ENCODE measurements around the gene DNER.

Gene DNER

GRCh38 chr2:229672021-229672420 lies 42.3 kb downstream of the DNER start:
- no peak for DNase-seq (ENCODE audit: low read depth in 2 of 2)

- DNase-seq (ENCODE audit: low read depth in 2 of 2), result no peak
Observed at GRCh38 chr2:229669841-229670240, 44.5 kb downstream of the DNER start.

GRCh38 chr2:229666811-229667210 lies 47.5 kb downstream of the DNER start:
- no peak for DNase-seq (ENCODE audit: low read depth in 2 of 2)

- no peak for DNase-seq (ENCODE audit: low read depth in 2 of 2)
Observed at GRCh38 chr2:229665158-229665557, 49.2 kb downstream of the DNER start.

GRCh38 chr2:229661478-229661877 lies 52.9 kb downstream of the DNER start:
- no peak for DNase-seq (ENCODE audit: low read depth in 2 of 2)

- no peak for DNase-seq (ENCODE audit: low read depth in 2 of 2)
Observed at GRCh38 chr2:229660951-229661350, 53.4 kb downstream of the DNER start.

GRCh38 chr2:229660391-229660790 lies 54.0 kb downstream of the DNER start:
- no peak for DNase-seq (ENCODE audit: low read depth in 2 of 2)

- DNase-seq (ENCODE audit: low read depth in 2 of 2), result no peak
Observed at GRCh38 chr2:229658004-229658403, 56.4 kb downstream of the DNER start.

GRCh38 chr2:229654437-229654836 lies 59.9 kb downstream of the DNER start:
- no peak for DNase-seq (ENCODE audit: low read depth in 2 of 2)

GRCh38 chr2:229653531-229653930 lies 60.8 kb downstream of the DNER start:
- no peak for DNase-seq (ENCODE audit: low read depth in 2 of 2)

GRCh38 chr2:229652796-229653195 lies 61.6 kb downstream of the DNER start:
- DNase-seq (ENCODE audit: low read depth in 2 of 2), result no peak

- DNase-seq (ENCODE audit: low read depth in 2 of 2), result no peak
Observed at GRCh38 chr2:229650901-229651300, 63.5 kb downstream of the DNER start.

- DNase-seq (ENCODE audit: low read depth in 2 of 2), result no peak
Observed at GRCh38 chr2:229650059-229650458, 64.3 kb downstream of the DNER start.

GRCh38 chr2:229646186-229646723 lies 68.1 kb downstream of the DNER start:
- no peak for DNase-seq (ENCODE audit: low read depth in 2 of 2)

- DNase-seq (ENCODE audit: low read depth in 2 of 2), result no peak
Observed at GRCh38 chr2:229642371-229642770, 72.0 kb downstream of the DNER start.

GRCh38 chr2:229641676-229642075 lies 72.7 kb downstream of the DNER start:
- no peak for DNase-seq (ENCODE audit: low read depth in 2 of 2)

- no peak for DNase-seq (ENCODE audit: low read depth in 2 of 2)
Observed at GRCh38 chr2:229640636-229641035, 73.7 kb downstream of the DNER start.

- DNase-seq (ENCODE audit: low read depth in 2 of 2), result no peak
Observed at GRCh38 chr2:229636571-229636970, 77.8 kb downstream of the DNER start.

- no peak for DNase-seq (ENCODE audit: low read depth in 2 of 2)
Observed at GRCh38 chr2:229635371-229635680, 79.0 kb downstream of the DNER start.

- no peak for DNase-seq (ENCODE audit: low read depth in 2 of 2)
Observed at GRCh38 chr2:229634601-229635370, 79.6 kb downstream of the DNER start.

- no peak for DNase-seq (ENCODE audit: low read depth in 2 of 2)
Observed at GRCh38 chr2:229633556-229633955, 80.8 kb downstream of the DNER start.

GRCh38 chr2:229629039-229629438 lies 85.3 kb downstream of the DNER start:
- no peak for DNase-seq (ENCODE audit: low read depth in 2 of 2)

- no peak for DNase-seq (ENCODE audit: low read depth in 2 of 2)
Observed at GRCh38 chr2:229627728-229628127, 86.6 kb downstream of the DNER start.
